Thymus (tissue), 11 donors: ENCODE data around the gene AK2. TPM values are rescaled to one million over a fixed set of nuclear protein-coding genes. Genes with fewer than 3 reads are reported as not detected.
"Not testable (repeated sequence)": the region's sequence is repeated elsewhere in the genome, so short reads cannot be mapped to it uniquely, and the experiment has no call there.

ENCODE experiments used
- DNase-seq, 9 donors: peaks; one replicate each; pipeline ENCODE4 v3.0.0-alpha.2; 2013; ENCODE audit warnings: low spot score in 9 of 9, low read depth in 6 of 9, missing footprints in 1 of 9
- H3K27ac ChIP-seq, 2 donors: one replicate each; pipeline ENCODE4 v1.5.1; 2013; ENCODE audit warnings: control low read depth in 1 of 2, low read depth in 1 of 2, low read length in 1 of 2, mild to moderate bottlenecking in 1 of 2, moderate library complexity in 1 of 2
- H3K27me3 ChIP-seq, 2 donors: one replicate each; pipeline ENCODE4 v1.5.1; 2013; ENCODE audit warnings: low read length in 1 of 2; ENCODE audit not compliant: control insufficient read depth in 2 of 2, insufficient read depth in 1 of 2
- H3K36me3 ChIP-seq, 2 donors: one replicate each; pipeline ENCODE4 v1.5.1; 2013; ENCODE audit warnings: low read length in 1 of 2, mild to moderate bottlenecking in 1 of 2, moderate library complexity in 1 of 2; ENCODE audit not compliant: control insufficient read depth in 2 of 2, insufficient read depth in 2 of 2
- H3K4me1 ChIP-seq, 2 donors: one replicate each; pipeline ENCODE4 v1.5.1; 2013; ENCODE audit warnings: low read length in 2 of 2; ENCODE audit not compliant: control insufficient read depth in 2 of 2, insufficient read depth in 2 of 2
- H3K4me3 ChIP-seq, 2 donors: one replicate each; pipeline ENCODE4 v1.5.1; 2013; ENCODE audit warnings: low read length in 2 of 2, control low read depth in 1 of 2, mild to moderate bottlenecking in 1 of 2
- H3K9me3 ChIP-seq, 2 donors: one replicate each; pipeline ENCODE4 v1.5.1; 2013; ENCODE audit warnings: low read length in 1 of 2, mild to moderate bottlenecking in 1 of 2; ENCODE audit not compliant: control insufficient read depth in 2 of 2, insufficient read depth in 1 of 2
- WGBS: extraction: QIAGEN DNeasy Blood & Tissue Kit; methylation state at CpG from one replicate; pipeline ENCODE4 v1.1.7; 2013; 5-methylcytosine and 5-hydroxymethylcytosine counted together
- polyA plus RNA-seq: library from polyadenylated mRNA; stranded (reverse); fragments of 200-250 nt; gene quantifications from one replicate; pipeline ENCODE4 v1.2.3, GENCODE V29; 2013
- total RNA-seq: library from RNA; stranded (reverse); fragments of 120-200 nt; gene quantifications from one replicate; pipeline ENCODE4 v1.2.4, GENCODE V29; 2013
- donor health status: healthy.

AK2 gene
- total and polyA plus RNA-seq, 2 donors, result 73.2 to 156 TPM

- H3K4me3 ChIP-seq, result no peak overlapping the region
- H3K9me3 ChIP-seq, result no peaks in the 10 kb centered on the region
- no peaks in the 10 kb centered on the region for H3K27me3 ChIP-seq
- DNase-seq, result no peak
- peaks cover 0 to 12% of the 10 kb centered on the region in 2 donors for H3K4me1 ChIP-seq
- no peaks in the 10 kb centered on the region for H3K36me3 ChIP-seq
- 98% methylated on average over 2 of the region's 2 CpGs for WGBS
- no peak overlapping the region for H3K27ac ChIP-seq
Measured at GRCh38 chr1:33001282-33001681, 35.4 kb downstream of the AK2 start.

GRCh38 chr1:33000427-33001026 lies 36.2 kb downstream of the AK2 start:
- Histone ChIP-seq H3K27ac (no peak overlapping the region), H3K27me3 (no peaks in the 10 kb centered on the region), H3K4me1 (peaks cover 0 to 12% of the 10 kb centered on the region in 2 donors), H3K4me3 (no peak overlapping the region), H3K36me3 (no peaks in the 10 kb centered on the region), H3K9me3 (no peaks in the 10 kb centered on the region)
- WGBS, result 97% methylated on average over 4 of the region's 4 CpGs
- no peak for DNase-seq

GRCh38 chr1:32998997-32999396 lies 37.7 kb downstream of the AK2 start:
- H3K27ac ChIP-seq, result no peak overlapping the region

GRCh38 chr1:32998064-32998463 lies 38.6 kb downstream of the AK2 start:
- H3K36me3 ChIP-seq, result no peaks in the 10 kb centered on the region
- DNase-seq, result no peak
- no peaks in the 10 kb centered on the region for H3K9me3 ChIP-seq
- WGBS, result 83% methylated on average over 5 of the region's 5 CpGs
- peaks cover 0 to 7% of the 10 kb centered on the region in 2 donors for H3K4me1 ChIP-seq
- H3K4me3 ChIP-seq, result no peak overlapping the region
- no peaks in the 10 kb centered on the region for H3K27me3 ChIP-seq
- no peak overlapping the region for H3K27ac ChIP-seq

More at GRCh38 chr1:32998997-32999396, 37.7 kb downstream of the AK2 start:
- Histone ChIP-seq H3K4me3 (no peak overlapping the region), H3K27me3 (no peaks in the 10 kb centered on the region), H3K4me1 (peaks cover 0 to 7% of the 10 kb centered on the region in 2 donors), H3K36me3 (no peaks in the 10 kb centered on the region), H3K9me3 (no peaks in the 10 kb centered on the region)
- DNase-seq, result no peak
- 97% methylated on average over 4 of the region's 4 CpGs for WGBS

- no peaks in the 10 kb centered on the region for H3K27me3 ChIP-seq
- peaks cover 0 to 12% of the 10 kb centered on the region in 2 donors for H3K4me1 ChIP-seq
- 94% methylated on average over 2 of the region's 2 CpGs for WGBS
- H3K4me3 ChIP-seq, result no peak overlapping the region
- no peaks in the 10 kb centered on the region for H3K9me3 ChIP-seq
- peak overlapping the region in 1 of 2 donors; percentile 25 for H3K27ac ChIP-seq
- DNase-seq, result no peak
- no peaks in the 10 kb centered on the region for H3K36me3 ChIP-seq
Measured at GRCh38 chr1:32997381-32997891, 39.2 kb downstream of the AK2 start.

GRCh38 chr1:32993324-32993636 lies 43.4 kb downstream of the AK2 start:
- not testable (repeated sequence) for DNase-seq, H3K27me3 ChIP-seq, H3K27ac ChIP-seq, H3K36me3 ChIP-seq, H3K9me3 ChIP-seq, H3K4me3 ChIP-seq
- WGBS, result 93% methylated on average over 8 of the region's 8 CpGs
- peaks cover 0 to 28% of the 10 kb centered on the region in 2 donors for H3K4me1 ChIP-seq

- DNase-seq, result peak in 1 of 9 donors; percentile 51
- Histone ChIP-seq H3K4me1 (peaks cover 0 to 23% of the 10 kb centered on the region in 2 donors), H3K36me3 (no peaks in the 10 kb centered on the region), H3K9me3 (no peaks in the 10 kb centered on the region), H3K4me3 (no peak overlapping the region), H3K27me3 (no peaks in the 10 kb centered on the region), H3K27ac (peak overlapping the region; percentile 19 to 71)
- WGBS, result 61% methylated on average over 7 of the region's 7 CpGs
Measured at GRCh38 chr1:32992489-32993323, 44.0 kb downstream of the AK2 start.

- WGBS, result 84% methylated on average over 9 of the region's 9 CpGs
- no peaks in the 10 kb centered on the region for H3K27me3 ChIP-seq
- H3K9me3 ChIP-seq, result no peaks in the 10 kb centered on the region
- peaks cover 0 to 23% of the 10 kb centered on the region in 2 donors for H3K4me1 ChIP-seq
- H3K36me3 ChIP-seq, result no peaks in the 10 kb centered on the region
- DNase-seq, result no peak
- no peak overlapping the region for H3K4me3 ChIP-seq
- H3K27ac ChIP-seq, result peak overlapping the region; percentile 28 to 68
Measured at GRCh38 chr1:32991819-32992488, 44.7 kb downstream of the AK2 start.

- 96% methylated on average over 5 of the region's 5 CpGs for WGBS
- Histone ChIP-seq H3K27ac (peak overlapping the region; percentile 28 to 68), H3K4me1 (peaks cover 0 to 23% of the 10 kb centered on the region in 2 donors), H3K4me3 (no peak overlapping the region), H3K27me3 (no peaks in the 10 kb centered on the region), H3K36me3 (no peaks in the 10 kb centered on the region), H3K9me3 (no peaks in the 10 kb centered on the region)
- no peak for DNase-seq
Measured at GRCh38 chr1:32991386-32991785, 45.3 kb downstream of the AK2 start.
